NCI-H1105 (cell line): ENCODE measurements around the gene ARHGDIA.
"Not testable (repeated sequence)": the region's sequence is repeated elsewhere in the genome, so short reads cannot be mapped to it uniquely, and the experiment has no call there.

Source experiments
- DNase-seq: peaks from one replicate; lab custom pipeline; 2025; lab: John Stamatoyannopoulos, UW

The ARHGDIA gene

DNA sequence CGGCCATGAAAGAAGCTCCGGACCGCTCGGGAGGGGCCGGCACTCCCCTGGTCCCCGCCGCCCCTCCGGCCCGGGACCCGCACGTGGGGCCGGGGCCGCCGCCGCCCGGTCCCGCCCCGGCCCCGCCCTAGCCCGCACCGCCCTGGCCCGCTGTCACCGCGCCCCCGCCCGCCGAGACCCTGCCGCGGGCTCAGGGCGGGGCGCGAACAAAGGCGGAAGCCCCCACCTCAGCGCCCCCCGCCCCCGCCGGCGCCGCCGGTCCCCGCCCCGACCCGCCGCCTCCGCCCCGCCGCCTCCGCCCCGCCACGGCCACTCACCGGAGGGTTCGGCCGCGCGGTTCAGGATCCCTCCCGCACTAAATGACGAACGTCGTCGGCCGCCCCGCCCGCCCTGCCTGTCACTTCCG, at the start of gene ARHGDIA:
Gene ARHGDIA (minus strand): TSS at position 357 of the 406 bp plus-strand sequence. CDS start 1,407 bp downstream, outside the sequence.
- DNase-seq, result peak; percentile 74

DNA sequence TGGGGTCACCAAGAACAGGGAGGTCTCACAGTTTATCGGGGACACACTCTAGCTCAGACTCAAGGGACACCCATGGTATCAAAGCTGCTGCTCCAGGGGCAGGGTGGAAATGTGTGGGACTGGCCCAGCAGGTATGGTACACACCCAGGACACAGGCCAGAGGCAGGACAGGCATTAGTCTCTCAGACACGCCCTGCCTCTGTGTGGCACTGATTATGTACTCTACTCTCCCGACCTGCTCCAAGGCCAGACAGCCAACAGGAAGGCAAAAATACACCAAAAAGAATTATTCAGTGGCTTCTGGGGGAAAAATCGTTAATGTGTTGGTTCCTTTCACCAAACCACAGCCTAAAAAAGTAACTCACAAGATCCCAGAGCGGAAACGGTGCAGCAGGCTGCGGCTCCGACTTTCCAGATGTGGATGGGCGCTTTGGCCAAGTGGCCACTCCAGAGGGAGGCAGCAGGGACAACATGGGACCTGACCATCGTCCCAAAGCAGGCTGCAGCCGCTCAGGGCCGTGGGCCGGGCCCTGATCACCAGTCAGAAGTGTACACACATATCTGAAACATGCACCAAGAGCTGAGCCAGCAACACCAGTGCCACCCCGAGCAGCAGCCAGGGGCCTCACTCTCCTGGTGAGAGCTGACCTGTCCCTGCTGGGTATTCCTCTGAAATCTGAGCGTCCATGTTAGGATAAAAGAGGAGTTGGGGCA, 47.9 kb upstream of the ARHGDIA start:
- no peak for DNase-seq

DNA sequence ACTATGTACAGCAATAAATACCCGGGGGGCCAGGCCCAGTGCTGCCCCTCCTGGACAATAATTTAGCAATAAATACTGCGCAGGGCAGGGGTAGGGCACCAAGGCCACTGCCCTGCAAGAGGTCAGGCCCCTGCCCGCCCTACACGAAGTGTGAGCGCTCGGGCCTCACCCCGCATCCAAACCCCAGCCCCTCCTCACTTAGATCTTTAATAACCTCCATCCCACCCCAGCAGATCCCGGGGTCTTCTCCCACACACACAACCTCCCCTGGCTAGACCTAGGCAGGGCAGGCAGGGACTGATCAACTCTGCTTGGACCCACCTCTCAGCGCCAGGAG, 47.2 kb upstream of the ARHGDIA start:
- DNase-seq, result not testable (repeated sequence)

DNA sequence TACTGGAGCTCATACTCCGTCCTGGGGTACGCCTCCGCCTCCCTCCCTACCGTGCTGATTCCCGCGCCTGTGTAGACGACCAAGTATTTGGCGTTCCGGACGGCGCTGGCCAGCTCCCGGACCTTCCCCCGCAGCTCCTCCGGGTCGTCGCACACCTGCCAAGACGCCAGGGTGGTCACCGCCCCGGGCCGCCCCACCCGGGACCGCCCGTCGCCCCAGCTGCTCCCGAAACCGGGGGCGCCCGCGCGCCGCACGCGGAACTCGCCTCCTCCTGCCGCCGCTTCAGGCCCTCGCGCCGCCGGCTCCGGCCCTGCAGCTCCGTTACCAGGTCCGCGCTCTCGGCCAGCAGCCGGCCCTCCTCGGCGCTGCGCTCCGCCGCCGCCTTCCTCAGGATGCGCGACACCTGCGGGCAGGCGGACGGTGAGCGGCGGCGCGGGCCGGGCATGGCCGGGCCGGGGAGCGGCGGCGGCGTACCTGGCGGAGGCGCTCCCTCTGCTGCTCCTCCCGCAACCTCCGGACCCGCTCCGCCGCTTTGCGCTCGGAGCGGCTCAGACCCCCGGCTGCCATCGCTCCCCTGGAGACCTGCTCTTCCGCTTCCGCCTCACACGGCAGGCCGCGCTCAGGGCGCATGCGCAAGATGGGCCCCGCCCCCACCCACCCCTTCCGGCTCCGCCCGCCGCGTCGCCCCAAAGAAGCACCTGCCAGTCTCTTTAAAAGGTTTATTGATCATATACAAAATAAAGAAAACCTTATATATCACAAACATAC, 46.6 kb upstream of the ARHGDIA start, which contains the start of gene SIRT7:
Gene SIRT7 (minus strand): TSS at position 612 of the 768 bp plus-strand sequence. CDS start 45 bp downstream, at position 567.
- DNase-seq, result peak; percentile 47

DNA sequence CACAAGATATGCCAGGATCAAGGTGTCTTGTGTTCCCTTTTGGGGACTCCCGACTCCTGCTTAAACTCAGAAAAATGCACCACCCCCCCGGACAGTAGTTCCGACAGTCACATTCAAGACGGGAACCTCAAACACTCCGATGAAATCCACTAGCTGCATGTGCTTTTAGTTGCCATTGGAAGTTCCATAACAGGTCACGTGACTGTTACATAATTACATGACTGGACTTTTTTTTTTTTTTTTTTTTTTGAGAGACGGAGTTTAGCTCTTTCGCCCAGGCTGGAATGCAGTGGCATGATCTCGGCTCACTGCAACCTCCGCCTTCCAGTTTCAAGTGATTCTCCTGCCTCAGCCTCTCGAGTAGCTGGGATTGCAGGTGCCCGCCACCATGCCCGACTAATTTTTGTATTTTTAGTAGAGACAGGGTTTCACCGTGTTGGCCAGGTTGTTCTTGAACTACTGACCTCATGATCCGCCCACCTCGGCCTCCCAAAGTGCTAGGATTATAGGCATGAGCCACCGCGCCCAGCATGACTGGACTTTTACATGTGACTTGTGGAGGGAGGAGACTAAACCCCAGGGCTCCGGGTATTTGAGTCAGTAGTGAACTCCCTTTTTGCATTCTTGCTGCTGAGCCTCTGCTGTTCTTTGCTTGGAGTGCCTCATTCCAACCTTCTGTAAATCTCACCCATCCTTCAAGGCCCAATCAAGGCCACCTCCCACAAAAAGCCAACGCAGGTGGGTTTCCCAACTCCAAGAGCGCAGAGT, 45.3 kb upstream of the ARHGDIA start:
- DNase-seq, result no peak

DNA sequence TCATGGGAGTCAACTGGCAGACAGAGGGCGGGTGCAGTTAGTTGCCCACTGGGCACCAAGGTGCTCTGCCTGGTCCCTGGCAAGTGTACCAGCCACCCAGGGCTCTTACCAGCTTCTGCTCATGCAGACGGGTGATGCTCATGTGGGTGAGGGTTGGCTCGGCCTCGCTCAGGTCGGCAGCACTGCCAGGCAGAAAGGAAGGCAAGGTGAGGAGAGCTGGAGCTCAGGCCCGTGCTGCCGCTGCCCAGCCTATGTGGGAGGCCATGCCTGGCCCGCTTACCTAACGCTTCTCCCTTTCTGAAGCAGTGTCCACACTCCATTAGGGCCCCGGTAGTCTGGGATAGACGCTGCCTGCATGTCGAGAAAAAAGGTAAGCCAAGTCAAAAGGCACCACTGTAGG, 44.2 kb upstream of the ARHGDIA start:
- no peak for DNase-seq

DNA sequence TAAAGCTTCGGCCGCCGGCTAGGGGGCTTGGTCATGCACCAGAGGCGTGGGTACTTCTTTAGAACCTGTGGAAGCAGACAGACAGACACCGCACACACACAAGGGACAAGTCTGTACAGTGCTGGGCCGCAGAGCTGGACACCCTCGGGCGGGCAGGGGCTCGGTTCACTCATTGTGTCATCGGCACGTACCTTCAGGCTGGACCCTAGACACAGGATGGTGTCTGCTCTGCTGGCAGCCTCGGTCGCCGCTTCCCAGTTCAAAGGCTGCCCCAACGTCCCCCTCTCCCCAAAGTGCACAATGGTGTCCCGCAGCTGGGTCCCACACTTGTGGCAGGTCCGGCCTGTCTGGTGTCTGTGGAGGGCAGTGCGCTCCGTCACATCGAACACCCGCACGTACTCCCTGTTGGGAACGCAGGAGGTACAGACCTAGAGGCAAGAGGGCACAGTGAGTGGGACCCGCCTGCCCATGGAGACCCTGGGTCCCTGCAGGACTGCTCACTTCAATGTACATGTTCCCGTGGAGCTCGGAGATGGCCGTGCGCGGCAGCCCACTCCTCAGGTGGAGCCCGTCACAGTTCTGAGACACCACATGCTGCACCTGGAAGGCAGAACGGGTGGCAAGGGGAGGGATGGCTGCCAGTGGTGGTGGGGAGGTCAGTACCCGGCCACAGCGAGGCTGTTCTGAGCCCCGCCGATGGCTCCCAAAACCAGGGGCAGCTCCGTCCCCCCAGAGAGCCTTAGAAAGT, 43.1 kb upstream of the ARHGDIA start:
- no peak for DNase-seq

DNA sequence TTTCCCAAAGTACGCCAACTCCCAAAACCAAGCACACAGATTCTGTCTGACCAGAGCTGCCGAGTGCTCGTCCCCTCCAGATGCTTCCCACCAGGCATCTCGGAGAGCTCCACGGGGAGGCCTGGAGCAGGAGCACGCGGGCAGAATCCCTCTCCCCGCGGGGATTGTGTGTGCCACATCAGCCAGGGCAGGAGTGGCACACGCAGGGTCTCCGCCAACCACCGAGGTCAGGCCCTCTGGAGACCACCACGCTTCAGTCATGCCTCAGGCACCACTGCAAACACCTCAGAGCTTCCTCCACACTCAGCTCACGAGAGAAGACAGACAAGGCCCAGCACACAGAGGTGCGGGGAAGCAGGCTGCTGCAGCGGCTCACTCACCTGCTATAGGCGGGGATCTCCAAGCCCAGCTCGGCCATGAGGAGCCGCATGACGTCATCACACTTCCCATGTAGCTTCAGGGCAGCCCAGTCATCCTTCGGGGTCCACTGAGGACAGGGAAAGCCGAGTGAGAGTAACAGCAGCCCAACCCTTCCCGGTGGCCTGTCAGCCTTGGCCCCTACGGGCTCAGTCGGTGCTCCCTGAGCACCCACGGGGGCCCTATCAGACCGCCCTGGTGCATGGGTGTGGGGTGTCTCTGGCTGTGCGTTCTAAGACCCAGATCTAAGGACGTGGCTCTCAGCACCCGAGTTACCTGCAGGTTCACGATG, 42.4 kb upstream of the ARHGDIA start:
- DNase-seq, result no peak

DNA sequence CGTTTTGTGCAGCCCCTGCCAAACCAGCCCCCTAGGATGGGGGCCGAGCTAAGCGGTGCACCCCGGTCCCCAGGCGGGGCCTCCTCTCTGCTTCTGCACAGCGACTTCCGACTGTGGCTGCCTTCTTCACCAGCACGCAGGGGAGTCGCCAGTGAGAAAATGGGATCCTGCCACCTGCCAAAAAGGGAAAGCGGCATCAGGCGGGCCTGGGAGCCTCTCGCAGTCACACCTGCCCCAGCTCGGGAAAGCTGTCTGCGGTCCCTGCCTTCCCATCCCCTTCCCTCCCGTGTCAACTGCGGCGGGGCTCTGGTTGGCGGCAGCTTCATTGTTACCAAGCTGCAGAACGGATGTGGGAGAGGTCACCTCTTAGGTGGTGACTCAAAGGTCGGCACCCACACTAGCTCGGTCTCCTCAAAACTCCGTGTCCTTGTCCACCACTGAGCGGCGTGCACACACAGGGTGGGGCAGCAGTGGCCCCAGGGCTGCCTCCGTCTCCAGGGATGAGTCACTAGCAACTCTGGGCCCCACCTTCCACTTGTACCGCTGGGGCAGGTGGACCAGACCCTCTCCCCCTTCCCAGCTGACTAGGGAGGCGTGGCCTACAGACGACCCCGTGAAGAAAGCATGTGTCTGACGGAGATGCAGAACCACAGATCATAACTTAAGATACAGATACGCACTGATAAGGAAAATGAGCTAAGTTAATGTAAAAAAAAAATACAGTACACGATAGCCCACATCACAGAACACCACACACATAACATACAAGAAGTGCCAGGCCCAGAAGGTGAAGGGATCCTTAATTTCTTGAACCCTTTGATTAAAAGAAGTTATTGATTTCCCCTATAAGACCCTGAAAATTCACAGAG, 41.5 kb upstream of the ARHGDIA start:
- DNase-seq, result no peak

DNA sequence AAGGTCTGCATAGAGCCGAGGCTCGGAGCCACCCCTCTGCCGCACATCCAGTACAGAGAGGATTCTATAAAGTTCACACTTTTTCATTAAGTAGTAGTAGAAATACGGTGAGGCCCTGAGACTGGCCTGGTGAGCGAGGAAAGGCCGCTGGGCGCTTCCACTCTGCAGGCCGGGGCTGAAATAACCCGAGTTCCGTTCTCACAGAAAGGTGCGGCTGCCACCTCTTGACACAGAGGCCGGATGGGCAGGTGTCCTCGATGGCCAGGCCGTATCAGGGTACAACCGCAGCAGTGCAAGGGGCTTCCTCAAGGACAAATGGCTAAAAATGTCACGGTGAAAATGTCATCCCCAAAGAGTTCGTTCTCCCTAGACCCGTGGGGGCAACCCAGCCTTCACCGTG, 40.8 kb upstream of the ARHGDIA start:
- no peak for DNase-seq

DNA sequence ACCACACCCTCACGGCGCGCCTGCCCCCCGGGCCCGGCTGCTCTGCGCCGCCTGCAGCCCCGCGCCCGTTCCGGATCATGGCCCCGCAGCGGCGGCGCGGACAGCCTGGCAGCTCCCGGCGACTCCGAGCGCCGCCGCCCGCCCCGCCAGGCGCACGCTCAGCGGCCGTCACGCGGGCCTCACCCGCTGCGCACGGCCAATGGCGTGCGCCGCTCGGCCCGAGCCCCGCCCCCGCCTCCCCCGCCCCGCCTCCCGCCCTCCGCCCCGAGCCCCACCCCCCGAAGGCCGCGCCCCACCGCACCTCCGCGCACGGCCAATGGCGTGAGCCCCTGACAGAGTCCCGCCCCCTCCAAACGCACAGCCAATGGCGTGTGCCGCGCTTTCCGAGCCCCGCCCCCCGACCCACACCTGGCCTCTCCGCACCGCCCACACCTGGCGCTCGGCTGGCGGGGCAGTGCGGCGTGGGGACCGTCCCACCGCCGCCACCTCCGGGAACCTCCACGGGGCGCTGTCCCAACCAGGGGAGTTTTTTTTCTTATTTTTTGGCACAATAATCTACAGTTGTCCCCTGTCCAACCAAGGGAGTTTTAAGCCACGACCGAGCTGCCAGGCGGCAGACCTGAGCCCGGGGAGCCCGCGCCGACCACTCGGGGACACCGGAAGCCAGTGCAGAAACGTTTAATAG, 40.3 kb upstream of the ARHGDIA start, which contains the start of gene PCYT2:
Gene PCYT2 (minus strand): TSS at position 123 of the 685 bp plus-strand sequence. CDS start 44 bp downstream, at position 79.
- DNase-seq, result peak; percentile 91

DNA sequence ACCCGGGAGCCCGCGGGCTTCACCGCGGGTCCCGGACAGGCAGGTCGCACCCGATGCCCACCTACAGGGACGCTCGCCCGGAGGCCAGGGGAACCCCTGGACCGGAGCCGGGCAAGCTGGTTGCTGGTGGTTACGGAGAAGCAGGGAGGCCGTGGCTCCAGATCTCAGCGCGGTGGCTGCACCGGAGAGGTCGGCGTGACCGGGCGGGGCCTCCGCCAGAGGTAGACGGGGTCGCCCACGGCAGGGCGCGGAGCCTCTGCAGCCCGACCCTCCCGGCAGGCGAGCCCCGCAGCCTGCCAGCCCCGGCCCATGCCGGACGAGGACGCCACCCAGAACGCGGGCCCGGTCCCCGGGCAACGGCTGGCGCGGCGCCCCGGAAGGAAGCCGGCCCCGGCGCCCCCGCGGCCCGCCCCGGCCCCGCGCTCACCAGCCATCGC, 39.7 kb upstream of the ARHGDIA start:
- no peak for DNase-seq

DNA sequence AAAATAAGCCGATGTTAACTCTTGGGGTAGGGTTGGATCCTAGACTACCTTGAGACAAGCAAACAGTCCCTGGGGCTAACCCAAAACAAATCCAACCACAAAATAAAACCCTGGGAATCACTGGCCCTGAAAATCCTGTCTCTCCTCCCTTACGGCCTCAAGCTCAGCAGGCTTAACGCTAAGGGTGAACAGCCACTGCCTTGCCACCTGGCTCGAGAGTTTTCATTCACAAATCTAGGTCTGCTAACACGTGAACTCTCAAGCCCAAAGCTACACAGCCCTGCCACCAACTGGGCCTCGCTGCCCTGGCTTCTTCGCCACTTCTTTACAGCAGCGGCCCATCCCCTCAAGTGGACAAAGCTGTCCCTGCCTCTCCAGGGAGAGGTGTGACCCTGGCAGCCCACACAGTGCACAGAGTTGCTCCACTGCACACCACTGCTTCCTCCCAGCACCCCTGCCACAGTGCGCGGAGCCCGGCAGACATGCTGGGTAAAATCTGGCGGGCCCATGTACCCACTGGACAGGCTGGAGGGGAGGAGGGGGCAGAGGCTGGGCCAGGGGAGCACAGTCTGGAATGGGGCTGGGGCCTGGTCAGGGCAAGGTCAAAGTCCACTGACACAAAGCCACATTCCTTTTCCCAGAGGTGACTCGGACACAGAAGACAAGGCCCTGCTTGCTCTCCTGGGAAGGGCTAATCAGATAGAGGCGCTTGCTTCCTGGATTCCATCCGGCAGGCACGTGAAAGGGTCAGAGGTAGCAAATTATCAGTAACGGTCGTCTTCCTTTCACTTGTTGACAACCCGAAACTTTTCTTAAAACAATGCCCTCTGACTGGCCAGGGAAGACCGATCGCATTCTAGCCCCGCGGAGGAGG, 39.1 kb upstream of the ARHGDIA start:
- no peak for DNase-seq

DNA sequence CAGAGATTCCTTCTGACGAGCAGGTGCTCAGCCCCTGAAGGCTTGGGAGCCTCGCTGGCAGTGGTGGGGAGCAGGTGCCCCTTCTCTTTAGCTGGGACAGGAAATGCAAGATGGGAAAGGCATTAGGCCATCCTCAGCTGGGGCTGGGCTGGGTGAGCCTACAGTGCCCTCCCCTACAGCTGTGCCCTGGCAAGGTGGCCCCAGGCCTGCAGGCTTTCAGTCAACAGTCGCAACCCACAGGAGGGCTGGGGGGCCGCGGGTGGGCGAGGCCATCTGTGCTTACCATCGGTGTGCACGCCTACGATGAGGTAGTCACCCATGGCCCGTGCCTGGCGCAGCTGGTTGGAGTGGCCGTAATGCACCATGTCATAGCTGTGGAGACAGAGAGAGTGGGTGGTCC, 38.1 kb upstream of the ARHGDIA start:
- DNase-seq, result no peak

DNA sequence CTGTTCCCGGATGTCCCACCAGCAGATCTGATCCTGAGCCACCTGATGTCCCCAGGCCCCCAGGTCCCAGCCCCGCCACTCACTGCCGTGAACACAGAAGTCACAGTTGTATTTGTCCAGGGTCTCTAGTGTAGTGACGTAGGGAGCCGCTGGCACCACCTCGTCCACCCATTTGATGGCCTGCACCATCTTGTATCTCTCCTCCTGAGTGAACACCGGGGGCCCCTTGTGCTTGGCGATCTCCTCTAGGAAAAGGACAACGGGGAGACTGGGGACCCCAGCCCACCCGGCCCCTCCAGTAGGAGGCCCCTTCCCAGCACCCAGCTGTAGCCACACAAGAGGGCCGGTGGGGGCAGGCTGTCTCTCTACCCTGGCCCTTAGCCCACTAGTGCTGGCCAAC, 37.7 kb upstream of the ARHGDIA start:
- no peak for DNase-seq

DNA sequence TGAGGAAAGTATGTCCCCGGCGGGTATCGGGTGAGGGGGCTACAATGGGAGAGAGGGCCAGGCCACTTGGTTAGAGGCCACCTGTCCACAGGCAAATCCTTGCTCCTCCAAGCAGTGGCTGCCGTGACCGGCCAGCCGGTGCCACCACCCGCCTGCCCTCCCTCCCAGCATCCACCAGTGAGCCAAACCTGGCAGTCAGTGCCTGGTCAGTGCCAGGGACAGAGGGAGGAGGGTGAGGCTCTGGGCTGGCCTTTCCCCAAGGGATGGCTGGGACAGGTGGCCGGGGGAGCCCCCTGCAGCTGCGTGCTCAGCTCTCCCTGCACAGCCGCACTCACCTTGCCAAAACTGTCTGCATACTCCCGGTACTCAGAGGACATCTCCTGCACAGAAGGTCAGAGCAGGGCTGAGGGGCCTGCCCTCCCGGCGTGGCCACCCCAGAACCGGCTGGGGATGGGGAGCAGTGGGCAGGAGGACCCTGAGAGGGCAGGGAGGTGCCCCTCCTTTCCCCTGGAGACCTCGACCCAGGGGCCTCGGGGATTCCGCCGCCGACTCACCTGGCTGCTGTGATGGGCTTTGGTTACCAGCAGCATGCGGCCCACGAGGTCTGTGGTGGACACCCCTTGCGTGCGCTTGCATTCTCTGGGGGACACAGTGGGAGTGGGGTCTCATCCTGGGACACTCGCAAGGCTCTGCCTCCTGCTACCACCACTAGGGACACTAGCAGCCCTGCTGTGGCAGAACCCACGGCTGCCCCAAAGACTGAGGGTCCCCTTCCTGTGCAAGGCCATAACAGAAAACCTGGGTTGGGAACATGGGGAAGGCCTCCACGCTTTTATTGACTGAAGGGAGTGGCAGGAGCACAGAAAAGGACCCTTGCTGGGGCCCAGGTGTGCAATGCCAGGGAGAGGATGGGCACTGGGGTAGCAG, 36.3 kb upstream of the ARHGDIA start:
- no peak for DNase-seq

DNA sequence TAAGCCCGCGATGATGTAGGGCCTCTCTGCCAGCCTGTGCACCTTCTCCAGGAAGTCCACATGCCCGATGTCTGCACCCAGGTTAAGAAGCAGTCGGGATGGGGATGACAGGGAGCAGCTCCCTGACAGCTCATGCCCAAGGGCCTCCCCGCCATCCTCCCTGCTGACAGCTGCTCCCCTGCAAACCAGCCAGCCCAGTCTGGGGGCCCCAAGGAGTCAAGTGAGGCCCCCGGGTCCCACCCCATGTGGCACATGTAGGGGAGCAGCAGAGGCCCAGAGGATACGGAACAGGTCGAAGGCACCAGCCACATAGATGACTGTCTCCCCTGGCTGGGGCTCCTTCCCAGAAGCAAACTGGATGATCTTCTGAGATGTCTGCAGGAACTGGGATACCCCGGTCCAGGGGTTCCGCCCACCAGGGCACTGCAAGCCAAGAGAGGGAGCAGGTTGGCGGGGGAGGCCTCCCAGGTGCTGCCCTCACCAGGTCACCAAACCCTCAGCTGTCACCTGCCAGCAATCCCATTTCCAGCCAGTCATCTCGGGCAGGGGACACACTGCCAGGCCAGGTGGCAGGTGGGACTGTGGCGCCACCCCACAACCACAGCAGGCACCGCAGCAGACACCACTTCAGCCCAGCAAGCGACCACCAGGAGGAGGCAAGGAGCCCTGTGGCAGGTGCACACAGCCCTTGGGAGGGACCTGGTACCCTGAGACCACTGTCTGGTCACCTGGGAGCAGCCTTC, 35.5 kb upstream of the ARHGDIA start:
- no peak for DNase-seq
